ENCODE results near the gene EXT2. TPM values are rescaled to one million over a fixed set of nuclear protein-coding genes. Genes with fewer than 3 reads are reported as not detected.
A peak's percentile ranks its signal among the peaks of the same experiment; 100 is the strongest.

The EXT2 gene
- 79.2 TPM for total RNA-seq

- DNase-seq = peak; percentile 80
Observed at GRCh38 chr11:44095506-44096359, at the start of gene EXT2. Gene EXT2 (plus strand): TSS chr11:44095678. CDS start chr11:44107713, 12,035 bp downstream.

GRCh38 chr11:44046182-44046581 is 49.3 kb upstream of the EXT2 start:
- DNase-seq = no peak

GRCh38 chr11:44047298-44047697 is 48.2 kb upstream of the EXT2 start:
- DNase-seq = no peak

- DNase-seq = no peak
Observed at GRCh38 chr11:44047931-44048431, 47.5 kb upstream of the EXT2 start, which contains the start of gene ACCSL. Gene ACCSL (plus strand): TSS chr11:44047981. CDS start chr11:44048037, 56 bp downstream.

- DNase-seq = no peak
Observed at GRCh38 chr11:44049832-44050231, 45.6 kb upstream of the EXT2 start.

GRCh38 chr11:44051171-44051570 is 44.3 kb upstream of the EXT2 start:
- DNase-seq = no peak

GRCh38 chr11:44057340-44057739 is 38.1 kb upstream of the EXT2 start:
- no peak for DNase-seq

GRCh38 chr11:44058275-44058674 is 37.2 kb upstream of the EXT2 start:
- no peak for DNase-seq

GRCh38 chr11:44065161-44065661 is 30.3 kb upstream of the EXT2 start:
- DNase-seq = no peak

- peak; percentile 85 for DNase-seq
Observed at GRCh38 chr11:44065841-44066731, 29.4 kb upstream of the EXT2 start, which contains the start of gene ACCS. Gene ACCS (plus strand): TSS chr11:44066270. CDS start chr11:44067628, 1,358 bp downstream.

- DNase-seq = no peak
Observed at GRCh38 chr11:44066732-44067141, 28.7 kb upstream of the EXT2 start.

GRCh38 chr11:44067266-44067665 is 28.2 kb upstream of the EXT2 start:
- no peak for DNase-seq

GRCh38 chr11:44068180-44068579 is 27.3 kb upstream of the EXT2 start:
- DNase-seq = no peak

- DNase-seq = no peak
Observed at GRCh38 chr11:44071157-44071556, 24.3 kb upstream of the EXT2 start.

GRCh38 chr11:44072757-44073658 is 22.5 kb upstream of the EXT2 start:
- no peak for DNase-seq

GRCh38 chr11:44078794-44079193 is 16.7 kb upstream of the EXT2 start:
- DNase-seq = no peak

- DNase-seq = no peak
Observed at GRCh38 chr11:44079376-44079775, 16.1 kb upstream of the EXT2 start.

- no peak for DNase-seq
Observed at GRCh38 chr11:44080951-44081350, 14.5 kb upstream of the EXT2 start.

GRCh38 chr11:44082645-44083044 is 12.8 kb upstream of the EXT2 start:
- DNase-seq = no peak

GRCh38 chr11:44083433-44083832 is 12.0 kb upstream of the EXT2 start:
- no peak for DNase-seq

GRCh38 chr11:44083906-44084305 is 11.6 kb upstream of the EXT2 start:
- no peak for DNase-seq

- DNase-seq = no peak
Observed at GRCh38 chr11:44085330-44085729, 10.1 kb upstream of the EXT2 start.
